NCI-H1436 (cell line): ENCODE results near the gene AK4.

Experiments used
- DNase-seq: peaks from one replicate; lab custom pipeline; 2025; lab: John Stamatoyannopoulos, UW

AK4 gene

GRCh38 chr1:65176591-65176990 is 28.6 kb downstream of the AK4 start:
- no peak for DNase-seq

GRCh38 chr1:65177457-65177856 is 29.5 kb downstream of the AK4 start:
- no peak for DNase-seq

- DNase-seq = no peak
Measured at GRCh38 chr1:65178235-65178634, 30.2 kb downstream of the AK4 start.

- no peak for DNase-seq
Measured at GRCh38 chr1:65179148-65179547, 31.1 kb downstream of the AK4 start.

GRCh38 chr1:65180977-65181376 is 33.0 kb downstream of the AK4 start:
- DNase-seq = no peak

- no peak for DNase-seq
Measured at GRCh38 chr1:65182658-65183268, 34.8 kb downstream of the AK4 start.

- no peak for DNase-seq
Measured at GRCh38 chr1:65189576-65190115, 41.6 kb downstream of the AK4 start.

- DNase-seq = no peak
Measured at GRCh38 chr1:65190229-65190628, 42.2 kb downstream of the AK4 start.

- no peak for DNase-seq
Measured at GRCh38 chr1:65193129-65193695, 45.2 kb downstream of the AK4 start.

- DNase-seq = no peak
Measured at GRCh38 chr1:65195495-65196417, 47.8 kb downstream of the AK4 start.

- no peak for DNase-seq
Measured at GRCh38 chr1:65196926-65197325, 48.9 kb downstream of the AK4 start.

- DNase-seq = no peak
Measured at GRCh38 chr1:65197636-65198035, 49.6 kb downstream of the AK4 start.

- DNase-seq = no peak
Measured at GRCh38 chr1:65198096-65198495, 50.1 kb downstream of the AK4 start.

- no peak for DNase-seq
Measured at GRCh38 chr1:65200411-65200810, 52.4 kb downstream of the AK4 start.

GRCh38 chr1:65206836-65207235 is 58.8 kb downstream of the AK4 start:
- no peak for DNase-seq

GRCh38 chr1:65207317-65207716 is 59.3 kb downstream of the AK4 start:
- DNase-seq = no peak

GRCh38 chr1:65208563-65208973 is 60.6 kb downstream of the AK4 start:
- DNase-seq = no peak

- no peak for DNase-seq
Measured at GRCh38 chr1:65209005-65209885, 61.2 kb downstream of the AK4 start.

GRCh38 chr1:65210325-65210724 is 62.3 kb downstream of the AK4 start:
- DNase-seq = no peak

GRCh38 chr1:65211331-65211730 is 63.3 kb downstream of the AK4 start:
- DNase-seq = no peak

GRCh38 chr1:65213271-65214023 is 65.4 kb downstream of the AK4 start:
- DNase-seq = no peak
